CD4-positive, alpha-beta T cell (primary cell): Measurements from ENCODE around the gene CALN1. TPM values are rescaled to one million over a fixed set of nuclear protein-coding genes. Genes with fewer than 3 reads are reported as not detected.
A peak's percentile ranks its signal among the peaks of the same experiment; 100 is the strongest.

Source experiments
- ATAC-seq: fragments of 200-7000 bp; cut with Tn5 transposase; one replicate; pipeline ENCODE4 v1.10.0; 2022; ENCODE audit warnings: mild to moderate bottlenecking; ENCODE audit not compliant: poor library complexity
- CTCF ChIA-PET: fragments of 350-600 bp; sonication (Branson Sonifier 250); formaldehyde crosslinking; loops from one replicate; lab custom pipeline; 2021; ENCODE audit warnings: antibody characterized with exemption, inconsistent platforms; lab: Charles Lee
- POLR2A ChIA-PET: fragments of 350-600 bp; sonication (Branson Sonifier 250); formaldehyde crosslinking; loops from one replicate; lab custom pipeline; 2021; ENCODE audit warnings: antibody characterized with exemption, inconsistent platforms; lab: Charles Lee
- DNase-seq, 14 experiments: peaks; one replicate each; pipeline ENCODE4 v3.0.0-alpha.2; 2013 to 2020; ENCODE audit warnings: mixed read lengths in 2 of 14
- H3K27ac ChIP-seq, 2 donors: one replicate each; pipeline versions ENCODE4 v1.5.1 to v1.7.0; 2013; ENCODE audit warnings: low read length in 2 of 2, low read depth in 1 of 2, mild to moderate bottlenecking in 1 of 2
- H3K27me3 ChIP-seq, 2 experiments: 1 replicate in 1 of 2; 2 replicates in 1 of 2; pipeline versions ENCODE4 v1.6.1 to v1.7.0; 2013; ENCODE audit warnings: low read length in 2 of 2, control low read depth in 1 of 2, mild to moderate bottlenecking in 1 of 2, moderate library complexity in 1 of 2; ENCODE audit not compliant: insufficient read depth in 2 of 2, control insufficient read depth in 1 of 2
- H3K36me3 ChIP-seq: one replicate; pipeline ENCODE4 v1.6.1; 2013; ENCODE audit warnings: low read length, control low read depth; ENCODE audit not compliant: insufficient read depth
- H3K4me1 ChIP-seq: one replicate; pipeline ENCODE4 v1.6.1; 2013; ENCODE audit warnings: low read length, control low read depth; ENCODE audit not compliant: insufficient read depth
- H3K4me3 ChIP-seq: one replicate; pipeline ENCODE4 v1.5.1; 2013; ENCODE audit warnings: mild to moderate bottlenecking, low read length, moderate library complexity
- H3K9me3 ChIP-seq, 2 experiments: 1 replicate in 1 of 2; 2 replicates in 1 of 2; pipeline versions ENCODE4 v1.6.1 to v1.7.0; 2013; ENCODE audit warnings: low read length in 2 of 2, mild to moderate bottlenecking in 2 of 2, control low read depth in 1 of 2, moderate library complexity in 1 of 2; ENCODE audit not compliant: control insufficient read depth in 1 of 2, insufficient read depth in 1 of 2
- H3K27ac Mint-ChIP-seq: one replicate; pipeline ENCODE4 v1.8.0; 2020; ENCODE audit warnings: mixed read lengths
- H3K27me3 Mint-ChIP-seq: one replicate; pipeline ENCODE4 v1.8.0; 2021; ENCODE audit warnings: mixed read lengths
- H3K36me3 Mint-ChIP-seq: one replicate; pipeline ENCODE4 v1.8.0; 2021; ENCODE audit warnings: low read depth, mixed read lengths
- H3K4me1 Mint-ChIP-seq: one replicate; pipeline ENCODE4 v1.8.0; 2021; ENCODE audit warnings: low read depth, mixed read lengths
- H3K4me3 Mint-ChIP-seq: one replicate; pipeline ENCODE4 v1.8.0; 2020; ENCODE audit warnings: mild to moderate bottlenecking, mixed read lengths
- H3K9me3 Mint-ChIP-seq: one replicate; pipeline ENCODE4 v1.8.0; 2020; ENCODE audit warnings: mixed read lengths
- CTCF ChIP-seq: fragments of 200-600 bp; IDR thresholded peaks from one replicate; pipeline ENCODE4 v1.8.0; 2022; ENCODE audit warnings: antibody characterized with exemption, mild to moderate bottlenecking
- intact Hi-C, 2 experiments: fragments of 100-400 bp; cut with DNase I in 1 of 2; cut with micrococcal nuclease in 1 of 2; formaldehyde crosslinking; loops; one replicate each; pipeline versions ENCODE4 v1.15.1 to v1.9.0; 2023 to 2025; cut with DNase I, micrococcal nuclease
- total RNA-seq, 174 experiments: library from RNA in 2 of 174; stranded (reverse) in 2 of 174; gene quantifications; one replicate each; pipeline ENCODE4 v1.2.3 and lab custom pipeline; 2021 to 2026

CALN1 gene
- total RNA-seq, 2 experiments from 2014 or later = 0.06 TPM; not detected in 1

GRCh38 chr7:72092769-72093168 is 319.4 kb downstream of the CALN1 start:
- Mint-ChIP-seq H3K9me3 (no peaks in the 10 kb centered on the region), H3K27ac (no peak overlapping the region), H3K4me3 (no peak overlapping the region), H3K4me1 (no peaks in the 10 kb centered on the region), H3K36me3 (no peaks in the 10 kb centered on the region), H3K27me3 (no peaks in the 10 kb centered on the region)
- POLR2A ChIA-PET = no interaction called here
- no peak overlapping the region for H3K4me3 ChIP-seq
- intact Hi-C loops = no loop called here
- H3K36me3 ChIP-seq = no peaks in the 10 kb centered on the region
- H3K27me3 ChIP-seq = no peaks in the 10 kb centered on the region
- TF ChIP-seq CTCF = no peak
- peaks cover 5 to 10% of the 10 kb centered on the region in 2 experiments for H3K9me3 ChIP-seq
- DNase-seq = no peak
- no peaks in the 10 kb centered on the region for H3K4me1 ChIP-seq
- CTCF ChIA-PET = no interaction called here
- no peak for ATAC-seq
- no peak overlapping the region for H3K27ac ChIP-seq

GRCh38 chr7:72087926-72088325 is 324.2 kb downstream of the CALN1 start:
- H3K4me1 ChIP-seq = no peaks in the 10 kb centered on the region
- H3K9me3 ChIP-seq = peaks cover 3 to 4% of the 10 kb centered on the region in 2 experiments
- H3K4me3 Mint-ChIP-seq = no peak overlapping the region
- no peak overlapping the region for H3K27ac Mint-ChIP-seq
- ATAC-seq = no peak
- no peak for DNase-seq
- no peak overlapping the region for H3K27ac ChIP-seq
- H3K4me3 ChIP-seq = no peak overlapping the region
- CTCF ChIA-PET = no interaction called here
- TF ChIP-seq CTCF = no peak
- no peaks in the 10 kb centered on the region for H3K27me3 Mint-ChIP-seq
- H3K4me1 Mint-ChIP-seq = no peaks in the 10 kb centered on the region
- no peaks in the 10 kb centered on the region for H3K36me3 ChIP-seq
- POLR2A ChIA-PET = no interaction called here
- H3K27me3 ChIP-seq = no peaks in the 10 kb centered on the region
- no peaks in the 10 kb centered on the region for H3K36me3 Mint-ChIP-seq
- intact Hi-C loops = no loop called here
- peaks cover 5% of the 10 kb centered on the region for H3K9me3 Mint-ChIP-seq

GRCh38 chr7:72080865-72081510 is 331.1 kb downstream of the CALN1 start:
- TF ChIP-seq CTCF = no peak
- Histone ChIP-seq H3K27ac (no peak overlapping the region), H3K4me3 (no peak overlapping the region), H3K9me3 (peaks cover 0 to 6% of the 10 kb centered on the region in 2 experiments), H3K4me1 (no peaks in the 10 kb centered on the region), H3K36me3 (no peaks in the 10 kb centered on the region), H3K27me3 (no peaks in the 10 kb centered on the region)
- POLR2A ChIA-PET = no interaction called here
- peak overlapping the region; percentile 5 for H3K27ac Mint-ChIP-seq
- H3K27me3 Mint-ChIP-seq = no peaks in the 10 kb centered on the region
- CTCF ChIA-PET = no interaction called here
- no peak overlapping the region for H3K4me3 Mint-ChIP-seq
- no peak for DNase-seq
- no peaks in the 10 kb centered on the region for H3K9me3 Mint-ChIP-seq
- peaks cover 4% of the 10 kb centered on the region for H3K4me1 Mint-ChIP-seq
- intact Hi-C loops = no loop called here
- H3K36me3 Mint-ChIP-seq = no peaks in the 10 kb centered on the region
- no peak for ATAC-seq
